Measurements from ENCODE around the gene KLHL40. TPM values are rescaled to one million over a fixed set of nuclear protein-coding genes. Genes with fewer than 3 reads are reported as not detected.

Gene KLHL40
- total and polyA plus RNA-seq, 2 donors (not counting 1 experiment from before 2014, with no cell fraction given) = not detected

DNA sequence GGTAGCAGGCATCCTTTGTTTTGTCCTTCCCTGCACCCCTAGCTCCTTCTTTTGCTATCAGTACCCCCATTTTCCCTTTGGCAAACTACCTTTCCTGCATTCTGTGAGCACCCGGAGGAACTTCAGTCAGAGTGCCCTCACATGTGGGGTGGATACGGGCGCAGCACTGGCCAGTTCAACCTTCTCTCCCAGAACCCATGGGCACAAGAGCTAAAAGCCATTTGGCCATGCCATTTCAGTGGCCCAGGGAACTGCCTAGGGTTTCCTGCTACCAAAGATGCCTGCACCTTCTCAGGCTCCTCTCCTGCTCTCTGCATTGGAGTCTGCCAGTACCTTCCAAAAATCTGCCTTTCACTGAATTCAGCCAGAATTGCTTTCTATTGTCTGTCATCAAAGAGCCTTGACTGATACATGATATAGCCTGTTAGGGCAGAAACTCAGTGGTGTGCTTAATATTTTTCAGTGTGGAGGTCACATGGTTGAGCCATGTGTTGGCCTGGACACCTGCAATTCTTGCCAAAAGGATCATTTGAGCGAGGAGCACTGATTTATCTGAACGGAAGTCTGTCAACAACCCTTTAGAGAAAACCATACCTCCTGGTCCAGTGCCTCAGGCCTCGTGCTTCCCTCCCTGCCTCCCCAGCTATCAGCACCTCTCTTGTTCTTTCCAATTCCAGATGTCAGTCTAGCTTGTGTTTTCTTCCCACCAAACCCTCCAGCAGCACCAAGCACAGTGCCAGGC is 44.2 kb downstream of the KLHL40 start:
- Mint-ChIP-seq H3K27me3 (no peaks in the 10 kb centered on the region), H3K4me1 (no peaks in the 10 kb centered on the region), H3K4me3 (no peak overlapping the region), H3K27ac (peak overlapping the region; percentile 53), H3K9me3 (ENCODE audit: insufficient read depth) (no peaks in the 10 kb centered on the region)
- ChIA-PET CTCF (no interaction called here), POLR2A (no interaction called here)
- Histone ChIP-seq H2AFZ (ENCODE audit: insufficient read depth, low read depth, low read length, poor library complexity, severe bottlenecking) (no peak overlapping the region), H3K36me3 (replicated peaks in 1 of 2; ENCODE audit: control extremely low read depth in 1 of 2, control insufficient read depth in 1 of 2, extremely low read depth in 1 of 2, insufficient read depth in 2 of 2, low read length in 1 of 2) (no peaks in the 10 kb centered on the region), H3K4me2 (replicated peaks; ENCODE audit: low read depth, low read length, poor library complexity, severe bottlenecking) (no peak overlapping the region), H3K4me3 (ENCODE audit: control extremely low read depth in 1 of 5, extremely low read depth in 1 of 5, insufficient read depth in 1 of 5, low read depth in 2 of 5, low read length in 4 of 5) (no peak overlapping the region), H3K9ac (ENCODE audit: low read length) (no peak overlapping the region), H3K27ac (ENCODE audit: low read length in 2 of 2) (no peak overlapping the region), H3K4me1 (ENCODE audit: control insufficient read depth in 2 of 2, insufficient read depth in 2 of 2, low read length in 2 of 2) (no peaks in the 10 kb centered on the region), H3K79me2 (ENCODE audit: control insufficient read depth, insufficient read depth, low read length) (no peaks in the 10 kb centered on the region), H3K9me3 (ENCODE audit: control extremely low read depth in 1 of 3, control insufficient read depth in 2 of 3, insufficient read depth in 1 of 3, low read length in 2 of 3) (no peaks in the 10 kb centered on the region), H4K20me1 (ENCODE audit: control insufficient read depth, insufficient read depth, low read length, poor library complexity, severe bottlenecking) (no peaks in the 10 kb centered on the region), H3K27me3 (replicated peaks in 1 of 4; ENCODE audit: control extremely low read depth in 1 of 4, control insufficient read depth in 3 of 4, insufficient read depth in 4 of 4, low read length in 3 of 4) (no peaks in the 10 kb centered on the region)
- ATAC-seq (ENCODE audit: low read depth) = no peak
- TF ChIP-seq CTCF (IDR thresholded peaks at IDR 0.05) (no peak), EZH2 (IDR thresholded peaks at IDR 0.05; ENCODE audit: borderline replicate concordance, insufficient read depth, low read depth, low read length, poor library complexity, severe bottlenecking) (no peak)
- WGBS (ENCODE audit: insufficient coverage) = 94% methylated on average over 6 of the region's 6 CpGs
- no peak for DNase-seq
- intact Hi-C loops (cut with micrococcal nuclease) = no loop called here

- no peak for DNase-seq
- Histone ChIP-seq H3K9me3 (ENCODE audit: control extremely low read depth in 1 of 3, control insufficient read depth in 2 of 3, insufficient read depth in 1 of 3, low read length in 2 of 3) (no peaks in the 10 kb centered on the region), H3K9ac (ENCODE audit: low read length) (no peak overlapping the region), H4K20me1 (ENCODE audit: control insufficient read depth, insufficient read depth, low read length, poor library complexity, severe bottlenecking) (no peaks in the 10 kb centered on the region), H3K4me2 (replicated peaks; ENCODE audit: low read depth, low read length, poor library complexity, severe bottlenecking) (no peak overlapping the region), H3K27ac (ENCODE audit: low read length in 2 of 2) (no peak overlapping the region), H3K4me1 (ENCODE audit: control insufficient read depth in 2 of 2, insufficient read depth in 2 of 2, low read length in 2 of 2) (no peaks in the 10 kb centered on the region), H3K36me3 (replicated peaks in 1 of 2; ENCODE audit: control extremely low read depth in 1 of 2, control insufficient read depth in 1 of 2, extremely low read depth in 1 of 2, insufficient read depth in 2 of 2, low read length in 1 of 2) (no peaks in the 10 kb centered on the region), H2AFZ (ENCODE audit: insufficient read depth, low read depth, low read length, poor library complexity, severe bottlenecking) (no peak overlapping the region), H3K79me2 (ENCODE audit: control insufficient read depth, insufficient read depth, low read length) (no peaks in the 10 kb centered on the region), H3K4me3 (ENCODE audit: control extremely low read depth in 1 of 5, extremely low read depth in 1 of 5, insufficient read depth in 1 of 5, low read depth in 2 of 5, low read length in 4 of 5) (no peak overlapping the region), H3K27me3 (replicated peaks in 1 of 4; ENCODE audit: control extremely low read depth in 1 of 4, control insufficient read depth in 3 of 4, insufficient read depth in 4 of 4, low read length in 3 of 4) (no peaks in the 10 kb centered on the region)
- no peaks in the 10 kb centered on the region for H3K4me1 Mint-ChIP-seq
- no peak for ATAC-seq (ENCODE audit: low read depth)
- intact Hi-C loops (cut with micrococcal nuclease) = no loop called here
- WGBS (ENCODE audit: insufficient coverage) = 90% methylated on average over 9 of the region's 11 CpGs
- CTCF ChIA-PET = no interaction called here
- POLR2A ChIA-PET = no interaction called here
- H3K27me3 Mint-ChIP-seq = no peaks in the 10 kb centered on the region
- no peak overlapping the region for H3K27ac Mint-ChIP-seq
- no peaks in the 10 kb centered on the region for H3K9me3 Mint-ChIP-seq (ENCODE audit: insufficient read depth)
- no peak for TF ChIP-seq CTCF (IDR thresholded peaks at IDR 0.05)
- TF ChIP-seq EZH2 (IDR thresholded peaks at IDR 0.05; ENCODE audit: borderline replicate concordance, insufficient read depth, low read depth, low read length, poor library complexity, severe bottlenecking) = no peak
- no peak overlapping the region for H3K4me3 Mint-ChIP-seq
Observed at GRCh38 chr3:42730294-42730693, 45.0 kb downstream of the KLHL40 start.

All from B cell (primary cell).